Ishikawa (cell line): ENCODE data around the gene SV2C.

ENCODE experiments used
- CEBPB ChIP-seq: IDR thresholded peaks from 2 replicates; pipeline ENCODE4 v1.6.1; 2012
- CREB1 ChIP-seq: IDR thresholded peaks from 2 replicates; pipeline ENCODE4 v1.6.1; 2012; ENCODE audit warnings: low read depth
- EGR1 ChIP-seq: IDR thresholded peaks from 2 replicates; pipeline ENCODE4 v1.6.1; 2012
- EP300 ChIP-seq: IDR thresholded peaks from 2 replicates; pipeline ENCODE4 v1.6.1; 2012; ENCODE audit warnings: borderline replicate concordance
- FOXM1 ChIP-seq: IDR thresholded peaks from 2 replicates; pipeline ENCODE4 v1.6.1; 2012; ENCODE audit warnings: low read depth, borderline replicate concordance
- MAX ChIP-seq: IDR thresholded peaks from 2 replicates; pipeline ENCODE4 v1.6.1; 2012
- RAD21 ChIP-seq: IDR thresholded peaks from 2 replicates; pipeline ENCODE4 v1.6.1; 2012; ENCODE audit warnings: low read depth
- REST ChIP-seq: IDR thresholded peaks from 2 replicates; pipeline ENCODE4 v1.6.1; 2012; ENCODE audit warnings: low read depth, mild to moderate bottlenecking
- TAF1 ChIP-seq: IDR thresholded peaks from 2 replicates; pipeline ENCODE4 v1.6.1; 2012; ENCODE audit warnings: low read depth, mild to moderate bottlenecking
- TCF12 ChIP-seq: IDR thresholded peaks from 2 replicates; pipeline ENCODE4 v1.6.1; 2012; ENCODE audit warnings: low read depth
- TEAD4 ChIP-seq: IDR thresholded peaks from 2 replicates; pipeline ENCODE4 v1.6.1; 2012
- USF1 ChIP-seq: IDR thresholded peaks from 2 replicates; pipeline ENCODE4 v1.6.1; 2012
- YY1 ChIP-seq: IDR thresholded peaks from 2 replicates; pipeline ENCODE4 v1.6.1; 2012; ENCODE audit warnings: low read depth
- ZBTB7A ChIP-seq: IDR thresholded peaks from 2 replicates; pipeline ENCODE4 v1.6.1; 2012; ENCODE audit warnings: low read depth

GRCh38 chr5:76134003-76134402 is 50.8 kb downstream of the SV2C start:
- TF ChIP-seq TEAD4 (no peak), TAF1 (no peak), USF1 (no peak), EGR1 (no peak), EP300 (no peak), REST (no peak), ZBTB7A (no peak), MAX (no peak), CREB1 (no peak), RAD21 (no peak), FOXM1 (no peak), TCF12 (no peak), CEBPB (no peak), YY1 (no peak)
